SIG-M5 (cell line): ENCODE measurements around the gene ST3GAL4.

ENCODE experiments used
- DNase-seq: peaks from one replicate; lab custom pipeline; 2025; lab: John Stamatoyannopoulos, UW

The ST3GAL4 gene

DNA sequence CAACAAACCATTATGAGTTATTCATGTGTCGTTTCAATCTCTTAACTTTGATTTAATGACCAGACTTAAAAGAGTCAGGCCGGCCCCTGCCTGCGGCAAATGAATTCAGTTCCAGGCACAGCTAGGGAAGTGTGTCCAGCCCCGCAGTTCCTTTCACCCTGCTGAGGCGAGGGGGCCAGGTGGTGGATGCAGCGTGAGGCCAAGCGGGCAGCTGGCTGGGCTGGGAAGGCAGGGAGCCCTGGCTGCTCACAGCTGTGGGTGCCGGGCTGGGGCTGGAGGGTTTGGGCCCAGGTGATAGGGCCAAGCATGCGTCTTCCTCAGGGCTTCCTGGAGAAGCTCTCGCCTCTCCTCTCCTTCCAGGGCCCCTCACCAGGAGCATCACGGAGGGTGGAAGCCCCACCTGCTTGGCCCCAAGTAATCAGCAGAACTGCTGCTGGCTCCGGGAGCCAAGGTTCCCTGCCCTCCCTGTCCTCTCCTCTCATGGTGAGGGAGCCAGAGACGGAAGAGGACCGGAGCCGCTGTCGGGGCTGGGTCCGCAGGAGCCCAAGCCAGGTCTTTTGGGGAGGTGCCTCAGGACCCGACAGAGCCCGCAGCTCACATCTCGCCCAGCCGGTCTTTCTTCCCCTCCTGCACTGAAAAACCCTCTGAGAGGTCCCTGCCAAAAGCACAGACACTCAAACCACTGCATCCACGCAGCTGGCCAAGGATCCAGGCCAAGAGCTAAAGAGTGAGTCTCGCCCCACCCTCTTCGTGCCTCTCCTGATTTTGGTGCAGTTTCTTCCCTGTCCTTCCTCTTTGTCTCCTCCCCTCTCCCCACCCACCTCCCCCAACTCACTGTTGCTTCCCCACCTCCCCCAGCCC is 97.0 kb downstream of the ST3GAL4 start:
- DNase-seq: no peak

GRCh38 chr11:126456089-126456488 is 100.6 kb downstream of the ST3GAL4 start:
- no peak for DNase-seq

- no peak for DNase-seq
These were observed 101.5 kb downstream of the ST3GAL4 start for GRCh38 chr11:126456783-126457542.

- no peak for DNase-seq
These were observed 102.3 kb downstream of the ST3GAL4 start for GRCh38 chr11:126457817-126458216.

DNA sequence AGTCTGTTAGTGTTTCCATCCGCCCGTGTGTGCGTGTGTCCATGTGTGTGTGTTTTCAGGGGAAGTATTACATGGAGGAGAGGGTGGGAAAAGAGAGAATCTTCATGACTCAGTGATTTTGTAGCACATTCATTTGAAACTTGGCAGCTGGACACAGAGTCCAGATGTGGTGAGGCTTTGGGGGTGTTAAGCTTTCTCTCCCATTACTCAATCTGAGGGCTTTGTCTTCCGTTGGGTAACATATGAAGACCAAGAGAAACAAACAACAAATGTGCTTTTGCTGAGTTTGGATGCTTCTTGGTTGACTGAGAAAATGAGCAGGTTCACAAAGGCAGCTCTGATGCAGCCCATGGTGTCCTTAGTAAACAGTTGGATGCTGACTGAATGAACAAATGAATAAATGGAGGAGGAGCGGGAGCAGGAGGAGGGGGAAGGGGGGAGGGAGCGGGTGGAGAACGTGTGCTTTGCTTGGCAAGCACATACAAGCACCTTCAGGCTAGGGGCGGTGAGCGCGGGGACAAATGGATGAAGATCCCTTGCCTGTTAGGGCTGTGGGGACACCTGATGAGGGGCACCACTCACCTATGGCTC is 104.3 kb downstream of the ST3GAL4 start:
- no peak for DNase-seq

- DNase-seq: no peak
These were observed 105.1 kb downstream of the ST3GAL4 start for GRCh38 chr11:126460417-126461095.

DNA sequence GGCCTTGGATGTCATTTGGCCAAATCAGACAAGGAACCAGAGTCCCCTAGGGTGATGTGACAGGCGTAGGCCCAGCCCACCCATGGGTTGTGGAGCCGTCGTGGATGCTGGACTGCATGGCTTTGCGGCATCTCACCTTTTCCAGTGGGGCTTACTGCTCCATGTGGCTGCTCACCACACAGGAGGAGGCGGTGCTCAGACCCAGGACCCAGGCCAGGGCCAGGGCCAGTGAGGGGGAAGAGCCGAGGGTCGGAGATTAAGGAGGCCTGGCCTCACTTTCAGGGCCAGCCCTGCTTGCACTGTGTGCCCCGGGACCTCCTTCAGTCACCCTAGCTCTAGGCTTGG is 105.6 kb downstream of the ST3GAL4 start:
- DNase-seq: no peak

- DNase-seq: no peak
These were observed 106.5 kb downstream of the ST3GAL4 start for GRCh38 chr11:126461996-126462395.

DNA sequence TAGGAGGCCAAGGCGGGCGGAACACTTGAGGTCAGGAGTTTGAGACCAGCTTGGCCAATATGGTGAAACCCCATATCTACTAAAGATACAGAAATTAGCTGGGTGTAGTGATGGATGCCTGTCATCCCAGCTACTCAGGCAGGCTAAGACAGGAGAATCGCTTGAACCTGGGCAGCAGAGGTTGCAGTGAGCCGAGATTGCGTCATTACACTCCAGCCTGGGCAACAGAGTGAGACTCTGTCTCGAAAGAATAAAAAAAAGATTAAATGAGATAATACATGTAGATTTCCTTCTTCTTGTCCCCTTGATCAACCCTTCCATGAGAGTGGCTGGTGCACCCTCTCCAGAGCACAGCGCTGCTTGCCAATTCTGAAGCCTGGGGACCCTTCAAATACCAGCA is 106.9 kb downstream of the ST3GAL4 start:
- DNase-seq: no peak
